Right cardiac atrium (tissue), 5 donors: ENCODE data around the gene DNM1. TPM values are rescaled to one million over a fixed set of nuclear protein-coding genes. Genes with fewer than 3 reads are reported as not detected.

Experiments used
- ATAC-seq, 2 donors: fragments of 200-7000 bp; cut with Tn5 transposase; one replicate each; pipeline versions ENCODE4 v1.8.0 to v1.9.1; 2020; ENCODE audit warnings: moderate library complexity in 2 of 2, mild to moderate bottlenecking in 1 of 2
- DNase-seq, 3 donors: peaks; one replicate each; pipeline ENCODE4 v3.0.0-alpha.2; 2020
- H3K27ac ChIP-seq: one replicate; pipeline ENCODE4 v1.5.1; 2013; ENCODE audit warnings: mild to moderate bottlenecking, low read length, control low read depth, moderate library complexity
- H3K27me3 ChIP-seq: one replicate; pipeline ENCODE4 v1.6.1; 2013; ENCODE audit not compliant: control insufficient read depth, insufficient read depth
- H3K4me1 ChIP-seq: one replicate; pipeline ENCODE4 v1.6.1; 2013; ENCODE audit warnings: low read length; ENCODE audit not compliant: control insufficient read depth, insufficient read depth
- H3K4me3 ChIP-seq: one replicate; pipeline ENCODE4 v1.5.1; 2013; ENCODE audit warnings: low read length, control low read depth
- H3K9me3 ChIP-seq: one replicate; pipeline ENCODE4 v1.6.1; 2013; ENCODE audit warnings: low read length; ENCODE audit not compliant: control insufficient read depth
- WGBS: extraction: QIAGEN DNeasy Blood & Tissue Kit; methylation state at CpG from one replicate; pipeline ENCODE4 v1.1.7; 2013; 5-methylcytosine and 5-hydroxymethylcytosine counted together
- intact Hi-C, 4 donors: fragments of 100-400 bp; cut with DNase I; formaldehyde crosslinking; loops; one replicate each; pipeline versions ENCODE4 v1.11.0 to v1.14.0; 2022 to 2023
- polyA plus RNA-seq: library from polyadenylated mRNA; stranded (reverse); fragments of 200-250 nt; gene quantifications from one replicate; pipeline ENCODE4 v1.2.3, GENCODE V29; 2013
- total RNA-seq, 4 donors: library from RNA; stranded (reverse); fragmentation: NEBNext Ultra II Directional; extraction: Animal tissue kit (Norgen Biotek cat#: 25700); gene quantifications; one replicate each; pipeline ENCODE4 v1.2.1, GENCODE V29; 2021
- donor health status: healthy with polysubstance abuse.
- donor health status: DM: no; HTN: yes; CAD: no.
- donor health status: DM: no; HTN: no; CAD: no.
- donor health status: DM: no; HTN: yes; CAD: no; lungs with severe emphysema.
- donor health status: DM: yes; HTN: yes; CAD: no.

The DNM1 gene
- total and polyA plus RNA-seq, 5 donors, result 4.4 to 7.4 (median 6.0) TPM

DNA sequence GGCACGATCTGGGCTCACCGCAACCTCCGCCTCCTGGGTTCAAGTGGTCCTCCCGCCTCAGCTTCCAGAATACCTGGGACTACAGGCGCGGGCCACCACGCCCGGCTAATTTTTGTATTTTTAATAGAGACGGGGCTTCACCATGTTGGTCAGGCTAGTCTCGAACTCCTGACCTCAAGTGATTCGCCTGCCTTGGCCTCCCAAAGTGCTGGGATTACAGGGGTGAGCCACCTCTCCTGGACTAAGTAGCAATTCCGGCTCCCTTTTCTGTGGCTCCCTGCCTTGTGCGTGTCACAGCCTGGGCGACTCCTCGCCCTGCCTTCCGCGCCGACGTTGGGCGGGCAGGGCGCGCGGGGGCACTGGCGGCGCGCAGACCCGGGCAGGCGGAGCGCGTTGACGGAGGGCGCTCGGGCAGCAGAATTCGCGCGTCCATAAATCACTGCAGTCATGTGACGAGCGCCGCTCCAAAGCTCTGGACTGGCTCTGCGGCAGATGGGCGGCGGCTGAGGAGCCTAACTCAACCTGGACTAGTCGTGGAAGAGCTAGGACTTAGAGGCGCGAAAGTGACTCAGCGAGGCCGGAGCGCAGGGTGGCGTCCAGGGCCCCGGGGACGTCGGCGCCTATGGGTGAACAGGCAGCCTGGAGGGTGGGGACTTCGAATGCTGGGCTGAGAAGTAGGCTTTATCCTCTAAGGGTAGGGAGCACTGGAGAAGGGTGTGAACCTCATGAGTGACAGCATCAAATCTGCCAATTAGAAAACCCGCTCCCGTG lies 10.4 kb upstream of the DNM1 start:
- Histone ChIP-seq H3K9me3 (no peaks in the 10 kb centered on the region), H3K27me3 (no peaks in the 10 kb centered on the region), H3K27ac (peak overlapping the region; percentile 74), H3K4me3 (peak overlapping the region; percentile 98), H3K4me1 (peaks cover 2% of the 10 kb centered on the region)
- intact Hi-C loops, result no loop called here
- DNase-seq (peak; percentile 80 to 89 (median 86)), ATAC-seq (peak; percentile 78 to 79)
- 10% methylated on average over 56 of the region's 56 CpGs for WGBS

- DNase-seq, result peak in 1 of 3 donors; percentile 22
- intact Hi-C loops, result no loop called here
Observed at GRCh38 chr9:128193469-128194096, 9.6 kb upstream of the DNM1 start.

DNA sequence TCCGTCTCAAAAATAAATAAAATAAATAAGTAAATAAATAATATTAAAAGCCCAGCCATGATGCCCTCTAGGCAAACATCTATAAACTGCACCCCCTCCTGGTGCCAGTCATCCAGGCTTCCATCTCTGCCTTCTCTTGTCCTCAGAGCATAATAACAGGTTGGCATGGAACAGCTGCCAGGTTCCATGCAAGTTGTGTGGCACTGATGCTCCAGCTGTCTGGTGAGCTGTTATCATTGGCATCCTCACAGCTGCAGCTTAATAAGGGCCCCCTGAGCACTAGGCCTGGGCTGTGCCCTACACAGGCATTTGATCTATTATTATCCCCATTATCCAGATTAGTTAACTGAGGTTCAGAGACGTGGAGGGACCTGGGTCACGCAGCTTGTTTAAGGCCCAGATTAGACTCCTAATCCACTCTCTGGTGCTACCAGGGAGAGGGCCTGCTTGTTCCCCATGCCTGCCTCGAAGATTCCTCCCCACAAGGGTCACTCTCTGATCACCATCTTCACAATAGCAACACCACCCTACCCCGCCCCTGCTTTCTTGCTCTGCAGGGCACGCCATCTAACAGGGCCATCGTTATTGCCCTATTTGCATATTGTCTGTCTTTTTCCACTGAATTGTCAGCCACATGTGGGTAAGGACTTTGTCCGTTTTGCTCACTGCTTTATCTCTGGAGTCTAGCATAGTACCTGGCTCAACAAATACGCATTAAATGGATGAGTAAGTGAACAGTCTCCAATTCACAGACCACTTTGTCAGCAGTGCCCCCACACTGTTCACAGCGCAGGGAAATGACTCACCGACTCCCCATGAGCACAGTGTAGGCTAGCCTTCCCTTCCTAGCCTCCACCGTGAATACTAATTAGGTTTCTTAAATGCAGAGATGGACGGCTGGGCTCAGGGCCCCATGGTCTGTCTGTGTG lies 1.5 kb upstream of the DNM1 start:
- Histone ChIP-seq H3K27ac (no peak overlapping the region), H3K27me3 (no peaks in the 10 kb centered on the region), H3K9me3 (no peaks in the 10 kb centered on the region), H3K4me3 (no peak overlapping the region), H3K4me1 (no peaks in the 10 kb centered on the region)
- intact Hi-C loops, result no loop called here
- 85% methylated on average over 13 of the region's 13 CpGs for WGBS
- ATAC-seq (no peak), DNase-seq (peak in 2 of 3 donors; percentile 19 to 37)

More at GRCh38 chr9:128193469-128194096, 9.6 kb upstream of the DNM1 start:
- Histone ChIP-seq H3K27ac (peak overlapping the region; percentile 74), H3K4me3 (no peak overlapping the region), H3K4me1 (peaks cover 2% of the 10 kb centered on the region), H3K9me3 (no peaks in the 10 kb centered on the region), H3K27me3 (no peaks in the 10 kb centered on the region)
- ATAC-seq, result no peak
- WGBS, result 81% methylated on average over 14 of the region's 14 CpGs

- no peaks in the 10 kb centered on the region for H3K9me3 ChIP-seq
- DNase-seq, result no peak
- no peak for ATAC-seq
- H3K4me3 ChIP-seq, result no peak overlapping the region
- H3K27ac ChIP-seq, result no peak overlapping the region
- no peaks in the 10 kb centered on the region for H3K4me1 ChIP-seq
- H3K27me3 ChIP-seq, result no peaks in the 10 kb centered on the region
- 15% methylated on average over 2 of the region's 2 CpGs for WGBS
- intact Hi-C loops, result no loop called here
Observed at GRCh38 chr9:128202648-128203023, 543 bp upstream of the DNM1 start.

- peak overlapping the region; percentile 48 for H3K4me3 ChIP-seq
- DNase-seq (peak; percentile 48 to 77 (median 67)), ATAC-seq (peak; percentile 33 to 39)
- H3K4me1 ChIP-seq, result no peaks in the 10 kb centered on the region
- intact Hi-C loops, result no loop called here
- 1% methylated on average over 67 of the region's 67 CpGs for WGBS
- no peaks in the 10 kb centered on the region for H3K9me3 ChIP-seq
- H3K27me3 ChIP-seq, result no peaks in the 10 kb centered on the region
- no peak overlapping the region for H3K27ac ChIP-seq
Observed at GRCh38 chr9:128203707-128204551, 750 bp downstream of the DNM1 start.

- no peak overlapping the region for H3K27ac ChIP-seq
- 75% methylated on average over 7 of the region's 7 CpGs for WGBS
- no peak overlapping the region for H3K4me3 ChIP-seq
- no peak for DNase-seq
- H3K27me3 ChIP-seq, result no peaks in the 10 kb centered on the region
- no peak for ATAC-seq
- intact Hi-C loops, result no loop called here
- H3K4me1 ChIP-seq, result no peaks in the 10 kb centered on the region
- no peaks in the 10 kb centered on the region for H3K9me3 ChIP-seq
Observed at GRCh38 chr9:128204858-128205257, 1.7 kb downstream of the DNM1 start.

GRCh38 chr9:128205296-128205944 lies 2.2 kb downstream of the DNM1 start:
- Histone ChIP-seq H3K27ac (no peak overlapping the region), H3K4me3 (no peak overlapping the region)

DNA sequence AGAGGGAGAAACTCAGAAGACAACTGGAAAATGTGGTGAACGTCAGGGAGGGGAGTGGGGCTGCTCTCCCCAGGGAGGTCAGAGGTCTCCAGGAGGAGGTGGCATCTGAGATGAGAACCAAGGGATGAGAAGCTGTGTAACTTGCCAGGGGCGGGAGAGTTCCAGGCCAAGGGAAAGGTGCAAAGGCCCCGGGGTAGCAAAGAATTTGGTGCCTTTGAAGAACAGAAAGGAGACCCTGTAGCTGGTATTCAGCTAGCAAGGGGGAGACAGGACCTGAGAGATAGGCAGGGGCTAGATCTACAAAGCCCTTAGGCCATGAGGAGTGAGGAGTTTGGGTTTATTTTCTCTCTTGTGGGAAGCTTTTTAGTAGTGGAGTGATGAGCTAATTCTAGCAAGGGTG lies 3.3 kb downstream of the DNM1 start:
- Histone ChIP-seq H3K9me3 (no peaks in the 10 kb centered on the region), H3K4me3 (no peak overlapping the region), H3K27me3 (no peaks in the 10 kb centered on the region), H3K4me1 (no peaks in the 10 kb centered on the region), H3K27ac (no peak overlapping the region)
- intact Hi-C loops, result no loop called here
- 83% methylated on average over 3 of the region's 3 CpGs for WGBS
- no peak for ATAC-seq
- DNase-seq, result no peak

More at GRCh38 chr9:128205296-128205944, 2.2 kb downstream of the DNM1 start:
- no peak for DNase-seq
- no peak for ATAC-seq
- intact Hi-C loops, result no loop called here
- H3K4me1 ChIP-seq, result no peaks in the 10 kb centered on the region
- H3K27me3 ChIP-seq, result no peaks in the 10 kb centered on the region
- no peaks in the 10 kb centered on the region for H3K9me3 ChIP-seq
- 81% methylated on average over 16 of the region's 16 CpGs for WGBS

DNA sequence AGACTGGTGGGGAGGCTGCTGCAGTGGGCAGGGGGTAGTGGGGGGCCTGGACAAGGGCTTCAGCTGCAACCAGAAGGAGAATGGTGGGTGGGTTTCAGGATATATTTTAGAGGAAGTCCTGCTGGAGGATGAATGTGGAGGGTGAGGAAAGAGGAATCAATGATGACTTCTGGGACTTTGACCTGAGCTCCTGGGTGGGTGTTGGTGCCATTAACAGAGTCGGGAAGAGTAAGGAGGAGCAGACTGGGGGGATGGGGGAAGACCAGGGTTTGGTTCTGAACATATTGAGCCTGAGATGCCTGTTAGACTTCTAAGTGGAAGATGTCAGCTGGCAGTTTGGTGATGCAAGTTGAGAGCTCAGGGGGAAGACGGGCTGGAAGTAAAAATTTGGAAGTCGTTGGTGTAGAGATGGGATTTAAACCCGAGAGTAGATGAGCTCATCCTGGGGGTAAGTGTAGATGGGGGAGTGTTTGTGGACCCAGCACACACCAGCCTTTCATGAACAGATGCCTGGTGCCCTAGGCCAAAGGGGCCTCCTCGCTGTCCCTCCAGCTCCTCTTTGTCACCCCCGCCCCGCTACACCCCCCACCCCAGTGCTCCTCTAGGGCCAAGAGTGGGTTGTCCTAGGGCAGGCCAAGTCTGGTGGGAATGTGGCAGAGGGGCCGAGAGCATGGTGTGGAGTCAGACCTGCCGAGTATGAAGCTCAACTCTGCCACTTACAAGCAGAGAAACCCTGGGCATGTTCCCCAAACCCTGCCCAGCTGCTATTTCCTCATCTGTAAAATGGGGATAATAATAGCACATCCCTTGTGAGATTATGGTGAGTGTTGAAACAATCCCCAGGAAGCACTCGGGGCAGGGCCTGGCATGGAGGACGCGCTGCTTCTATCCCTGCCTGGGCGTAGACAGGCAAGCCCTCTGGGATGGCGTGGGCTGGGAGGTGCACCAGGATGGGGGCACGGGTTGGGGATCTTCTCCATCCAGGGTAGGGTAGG lies 4.0 kb downstream of the DNM1 start:
- WGBS, result 69% methylated on average over 15 of the region's 15 CpGs
- no peaks in the 10 kb centered on the region for H3K9me3 ChIP-seq
- no peak for ATAC-seq
- no peaks in the 10 kb centered on the region for H3K27me3 ChIP-seq
- no peak overlapping the region for H3K27ac ChIP-seq
- intact Hi-C loops, result no loop called here
- no peak overlapping the region for H3K4me3 ChIP-seq
- no peaks in the 10 kb centered on the region for H3K4me1 ChIP-seq
- no peak for DNase-seq
